Activated T-helper 9 cell treated with anti-CD3 and anti-CD28 coated beads, Interleukin-2, amount 50 U/mL, for 16 hours (primary cell): Measurements from ENCODE around the gene SNX1.

Source experiments
- DNase-seq: peaks from one replicate; pipeline ENCODE4 v3.0.0-alpha.2; 2020; ENCODE audit warnings: low read depth

The SNX1 gene

GRCh38 chr15:64164436-64164835 is 68.7 kb downstream of the SNX1 start:
- DNase-seq: no peak

- DNase-seq: no peak
These were observed 70.5 kb downstream of the SNX1 start for GRCh38 chr15:64166102-64166890.

- no peak for DNase-seq
These were observed 84.5 kb downstream of the SNX1 start for GRCh38 chr15:64180235-64180824.

GRCh38 chr15:64182859-64183370 is 87.1 kb downstream of the SNX1 start:
- DNase-seq: no peak

- DNase-seq: no peak
These were observed 89.5 kb downstream of the SNX1 start for GRCh38 chr15:64185146-64185911.

- DNase-seq: no peak
These were observed 91.8 kb downstream of the SNX1 start for GRCh38 chr15:64187396-64188191.
